NT2/D1 (cell line): ENCODE results near the gene RAD9A.

ENCODE experiments used
- DNase-seq: peaks from one replicate; pipeline ENCODE4 v3.0.0-alpha.2; 2011; ENCODE audit warnings: low read depth, low spot score
- H3K27me3 ChIP-seq: 2 replicates; pipeline ENCODE4 v1.6.0; 2011; ENCODE audit warnings: mild to moderate bottlenecking; ENCODE audit not compliant: insufficient read length, insufficient read depth
- H3K36me3 ChIP-seq: 2 replicates; pipeline ENCODE4 v1.6.1; 2011; ENCODE audit warnings: mild to moderate bottlenecking, low read length, mixed read lengths; ENCODE audit not compliant: insufficient read depth, insufficient read length
- H3K4me1 ChIP-seq: 2 replicates; pipeline ENCODE4 v1.5.1; 2011; ENCODE audit not compliant: insufficient read depth, insufficient read length
- H3K4me3 ChIP-seq: 2 replicates; pipeline ENCODE4 v1.5.1; 2011; ENCODE audit warnings: low read depth; ENCODE audit not compliant: insufficient read length
- H3K9ac ChIP-seq: 2 replicates; pipeline ENCODE4 v1.6.0; 2011; ENCODE audit warnings: low read depth; ENCODE audit not compliant: insufficient read length
- H3K9me3 ChIP-seq: 2 replicates; pipeline ENCODE4 v1.5.1; 2011; ENCODE audit warnings: mild to moderate bottlenecking, low read length; ENCODE audit not compliant: insufficient read depth
- SUZ12 ChIP-seq: IDR thresholded peaks from 2 replicates; pipeline ENCODE4 v1.6.1; 2011; ENCODE audit not compliant: insufficient read length, insufficient read depth; ENCODE audit errors: extremely low read depth
- YY1 ChIP-seq: IDR thresholded peaks from 2 replicates; pipeline ENCODE4 v1.6.1; 2011; ENCODE audit not compliant: insufficient read length, insufficient read depth
- ZNF274 ChIP-seq: IDR thresholded peaks from 2 replicates; pipeline ENCODE4 v1.6.1; 2011; ENCODE audit warnings: mild to moderate bottlenecking, low read depth, low read length

The RAD9A gene

GRCh38 chr11:67439321-67440228 lies 47.8 kb downstream of the RAD9A start:
- H3K27me3 ChIP-seq: no peaks in the 10 kb centered on the region
- no peaks in the 10 kb centered on the region for H3K9me3 ChIP-seq
- peaks cover 59% of the 10 kb centered on the region for H3K4me1 ChIP-seq
- H3K9ac ChIP-seq: peak overlapping the region; percentile 43
- H3K4me3 ChIP-seq: no peak overlapping the region
- TF ChIP-seq YY1 (no peak), SUZ12 (no peak), ZNF274 (no peak)
- DNase-seq: no peak
- peaks cover 74% of the 10 kb centered on the region for H3K36me3 ChIP-seq

GRCh38 chr11:67440229-67441097 lies 48.7 kb downstream of the RAD9A start:
- H3K4me1 ChIP-seq: peaks cover 50% of the 10 kb centered on the region
- H3K36me3 ChIP-seq: peaks cover 65% of the 10 kb centered on the region
- H3K27me3 ChIP-seq: peaks cover 4% of the 10 kb centered on the region
- H3K9me3 ChIP-seq: no peaks in the 10 kb centered on the region
- TF ChIP-seq YY1 (no peak), ZNF274 (no peak), SUZ12 (no peak)
- no peak overlapping the region for H3K4me3 ChIP-seq
- peak overlapping the region; percentile 33 for H3K9ac ChIP-seq
- no peak for DNase-seq

GRCh38 chr11:67441098-67441563 lies 49.3 kb downstream of the RAD9A start:
- Histone ChIP-seq H3K27me3 (peaks cover 4% of the 10 kb centered on the region), H3K9me3 (no peaks in the 10 kb centered on the region), H3K36me3 (peaks cover 58% of the 10 kb centered on the region), H3K4me3 (no peak overlapping the region), H3K4me1 (peaks cover 44% of the 10 kb centered on the region), H3K9ac (peak overlapping the region; percentile 33)
- DNase-seq: no peak
- TF ChIP-seq SUZ12 (no peak), YY1 (no peak), ZNF274 (no peak)

GRCh38 chr11:67441731-67442351 lies 50.1 kb downstream of the RAD9A start:
- peaks cover 37% of the 10 kb centered on the region for H3K4me1 ChIP-seq
- H3K27me3 ChIP-seq: peaks cover 4% of the 10 kb centered on the region
- peaks cover 53% of the 10 kb centered on the region for H3K36me3 ChIP-seq
- TF ChIP-seq YY1: no peak
- no peak for TF ChIP-seq ZNF274
- no peak for TF ChIP-seq SUZ12
- H3K9ac ChIP-seq: peak overlapping the region; percentile 62
- no peaks in the 10 kb centered on the region for H3K9me3 ChIP-seq
- DNase-seq: no peak
- H3K4me3 ChIP-seq: no peak overlapping the region

- H3K36me3 ChIP-seq: peaks cover 46% of the 10 kb centered on the region
- peak overlapping the region; percentile 97 for H3K9ac ChIP-seq
- H3K9me3 ChIP-seq: no peaks in the 10 kb centered on the region
- TF ChIP-seq YY1 (no peak), ZNF274 (no peak), SUZ12 (no peak)
- H3K4me1 ChIP-seq: peaks cover 32% of the 10 kb centered on the region
- H3K4me3 ChIP-seq: peak overlapping the region; percentile 89
- H3K27me3 ChIP-seq: peaks cover 4% of the 10 kb centered on the region
- no peak for DNase-seq
These were observed 51.0 kb downstream of the RAD9A start for GRCh38 chr11:67442504-67443404.

- Histone ChIP-seq H3K4me1 (peaks cover 25% of the 10 kb centered on the region), H3K36me3 (peaks cover 20% of the 10 kb centered on the region), H3K4me3 (no peak overlapping the region), H3K9me3 (no peaks in the 10 kb centered on the region), H3K9ac (no peak overlapping the region), H3K27me3 (peaks cover 4% of the 10 kb centered on the region)
- TF ChIP-seq ZNF274: no peak
- no peak for TF ChIP-seq SUZ12
- no peak for TF ChIP-seq YY1
- no peak for DNase-seq
These were observed 53.7 kb downstream of the RAD9A start for GRCh38 chr11:67445515-67445914.
